ENCODE data around the gene MEF2A.

MEF2A gene

GRCh38 chr15:99564221-99565048 lies 1.3 kb upstream of the MEF2A start:
- FAIRE-seq = no peak

GRCh38 chr15:99565049-99565298 lies 810 bp upstream of the MEF2A start:
- no peak for FAIRE-seq

GRCh38 chr15:99566157-99566897 lies 543 bp downstream of the MEF2A start:
- no peak for FAIRE-seq

GRCh38 chr15:99568625-99569352 lies 3.0 kb downstream of the MEF2A start:
- no peak for FAIRE-seq

GRCh38 chr15:99571299-99571698 lies 5.5 kb downstream of the MEF2A start:
- no peak for FAIRE-seq

GRCh38 chr15:99574048-99574447 lies 8.3 kb downstream of the MEF2A start:
- FAIRE-seq = no peak

GRCh38 chr15:99574502-99574901 lies 8.7 kb downstream of the MEF2A start:
- no peak for FAIRE-seq

- FAIRE-seq = no peak
Measured at GRCh38 chr15:99578809-99579208, 13.0 kb downstream of the MEF2A start.

GRCh38 chr15:99580076-99580475 lies 14.3 kb downstream of the MEF2A start:
- FAIRE-seq = no peak

- FAIRE-seq = no peak
Measured at GRCh38 chr15:99582508-99582960, 16.8 kb downstream of the MEF2A start.

GRCh38 chr15:99584081-99584600 lies 18.4 kb downstream of the MEF2A start:
- FAIRE-seq = no peak

GRCh38 chr15:99586121-99586520 lies 20.3 kb downstream of the MEF2A start:
- FAIRE-seq = no peak

GRCh38 chr15:99589801-99590200 lies 24.0 kb downstream of the MEF2A start:
- FAIRE-seq = peak; percentile 19

- FAIRE-seq = no peak
Measured at GRCh38 chr15:99590913-99591646, 25.3 kb downstream of the MEF2A start.

GRCh38 chr15:99592145-99592791 lies 26.5 kb downstream of the MEF2A start:
- no peak for FAIRE-seq

- FAIRE-seq = no peak
Measured at GRCh38 chr15:99593070-99593469, 27.3 kb downstream of the MEF2A start.

- FAIRE-seq = no peak
Measured at GRCh38 chr15:99594916-99595315, 29.1 kb downstream of the MEF2A start.

- FAIRE-seq = peak; percentile 25
Measured at GRCh38 chr15:99598296-99598695, 32.5 kb downstream of the MEF2A start.

GRCh38 chr15:99603828-99604227 lies 38.0 kb downstream of the MEF2A start:
- FAIRE-seq = peak; percentile 6

GRCh38 chr15:99604865-99605264 lies 39.1 kb downstream of the MEF2A start:
- FAIRE-seq = no peak

GRCh38 chr15:99605490-99605931 lies 39.7 kb downstream of the MEF2A start:
- FAIRE-seq = no peak

- no peak for FAIRE-seq
Measured at GRCh38 chr15:99605990-99606389, 40.2 kb downstream of the MEF2A start.

Measured in A204.1 (cell line).